Large intestine (tissue), 3 donors: ENCODE results near the gene ARL2BP. TPM values are rescaled to one million over a fixed set of nuclear protein-coding genes. Genes with fewer than 3 reads are reported as not detected.

Source experiments
- DNase-seq, 2 donors: peaks; one replicate each; pipeline versions ENCODE4 v3.0.0 to v3.0.0-alpha.2; 2013
- H3K27ac ChIP-seq: one replicate; pipeline ENCODE4 v1.5.1; 2013; ENCODE audit warnings: low read length
- H3K27me3 ChIP-seq: 2 replicates; pipeline ENCODE4 v1.6.1; 2013; ENCODE audit warnings: low read length; ENCODE audit not compliant: control insufficient read depth, insufficient read depth
- H3K36me3 ChIP-seq: 2 replicates; pipeline ENCODE4 v1.6.1; 2013; ENCODE audit warnings: low read length; ENCODE audit not compliant: control insufficient read depth, insufficient read depth
- H3K4me1 ChIP-seq: one replicate; pipeline ENCODE4 v1.6.1; 2013; ENCODE audit warnings: low read length; ENCODE audit not compliant: control insufficient read depth, insufficient read depth
- H3K4me3 ChIP-seq: one replicate; pipeline ENCODE4 v1.5.1; 2013; ENCODE audit warnings: low read length
- H3K9me3 ChIP-seq: one replicate; pipeline ENCODE4 v1.6.1; 2013; ENCODE audit warnings: mild to moderate bottlenecking, low read depth, low read length, moderate library complexity; ENCODE audit not compliant: control insufficient read depth
- WGBS: methylation state at CpG from one replicate; pipeline ENCODE4 v1.1.5; 2013; ENCODE audit warnings: low lambda C conversion rate; ENCODE audit not compliant: insufficient coverage; 5-methylcytosine and 5-hydroxymethylcytosine counted together
- polyA plus RNA-seq: library from polyadenylated mRNA; unstranded; fragments of 120-200 nt; gene quantifications from one replicate; pipeline ENCODE4 v1.2.1, GENCODE V29; 2013

ARL2BP gene
- polyA plus RNA-seq, 1 donor: 44.5 TPM

DNA sequence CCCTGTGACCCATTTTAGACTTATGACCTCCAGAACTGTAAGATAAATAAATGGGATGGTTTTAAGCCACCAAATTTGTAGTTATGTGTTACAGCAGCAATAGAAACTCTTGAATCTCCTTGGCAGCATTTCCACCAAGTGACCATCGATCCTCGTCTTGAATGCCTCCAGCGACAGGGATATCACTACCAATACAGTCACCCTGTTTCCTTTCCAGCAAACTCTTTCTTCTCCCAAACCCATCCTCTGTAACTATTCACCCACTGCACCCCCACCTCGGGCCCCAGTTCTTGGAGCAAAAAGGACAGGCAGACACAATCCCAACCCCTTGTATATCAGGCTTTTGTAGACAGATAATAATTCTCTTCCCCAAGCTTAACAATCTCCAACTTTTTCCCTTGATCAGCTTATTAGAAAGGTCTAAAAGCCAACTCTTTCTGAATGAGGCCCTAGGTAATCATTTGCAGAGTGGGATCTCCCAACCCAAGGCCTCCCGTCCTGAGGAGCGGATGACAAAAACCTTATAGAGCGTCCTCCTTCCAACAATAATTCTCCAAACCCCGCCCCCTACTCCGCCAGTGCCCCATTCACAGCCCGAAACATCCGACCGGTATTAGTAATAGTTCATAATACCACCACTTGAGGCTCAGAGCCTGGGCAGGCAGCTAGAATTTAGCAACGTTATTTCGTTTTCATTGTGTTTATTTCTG lies 54.1 kb downstream of the ARL2BP start:
- Histone ChIP-seq H3K4me1 (peaks cover 28% of the 10 kb centered on the region), H3K27me3 (no peaks in the 10 kb centered on the region), H3K27ac (peak overlapping the region; percentile 96), H3K4me3 (peak overlapping the region; percentile 42), H3K9me3 (no peaks in the 10 kb centered on the region), H3K36me3 (no peaks in the 10 kb centered on the region)
- 20% methylated on average over 1 of the region's 14 CpGs for WGBS
- peak; percentile 74 to 89 for DNase-seq

DNA sequence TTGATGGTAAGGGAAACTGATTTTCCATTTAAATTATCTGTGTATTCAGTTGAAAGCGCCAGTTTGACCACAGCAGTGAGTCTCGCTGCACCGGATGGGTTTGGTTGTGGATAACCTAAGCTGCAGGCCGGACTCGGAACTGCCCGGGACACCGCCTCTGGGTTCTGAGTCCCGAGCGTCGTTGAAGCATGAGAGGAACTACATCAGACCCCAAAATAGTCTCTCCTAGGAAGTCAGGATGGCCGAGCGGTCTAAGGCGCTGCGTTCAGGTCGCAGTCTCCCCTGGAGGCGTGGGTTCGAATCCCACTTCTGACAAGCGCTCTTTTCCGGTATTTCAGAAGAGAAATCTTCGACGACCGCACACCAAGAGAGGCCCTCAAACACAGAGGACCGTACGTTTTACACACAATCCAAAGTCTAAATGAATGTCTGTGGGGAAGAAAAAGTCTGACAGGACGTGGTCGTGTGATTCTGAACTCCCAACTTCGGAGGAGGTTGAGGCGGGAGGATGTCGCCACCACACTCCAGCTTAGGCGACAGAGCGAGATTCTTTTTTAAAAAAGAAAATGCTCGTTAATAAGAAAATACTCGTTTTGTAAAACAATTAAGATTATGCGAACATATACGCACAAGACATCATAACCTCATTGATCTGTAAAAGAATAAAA lies 54.8 kb downstream of the ARL2BP start:
- WGBS: 0% methylated on average over 8 of the region's 35 CpGs
- Histone ChIP-seq H3K4me3 (peak overlapping the region; percentile 42), H3K36me3 (no peaks in the 10 kb centered on the region), H3K4me1 (peaks cover 34% of the 10 kb centered on the region), H3K27ac (peak overlapping the region; percentile 96), H3K27me3 (no peaks in the 10 kb centered on the region), H3K9me3 (no peaks in the 10 kb centered on the region)
- peak; percentile 90 to 92 for DNase-seq

DNA sequence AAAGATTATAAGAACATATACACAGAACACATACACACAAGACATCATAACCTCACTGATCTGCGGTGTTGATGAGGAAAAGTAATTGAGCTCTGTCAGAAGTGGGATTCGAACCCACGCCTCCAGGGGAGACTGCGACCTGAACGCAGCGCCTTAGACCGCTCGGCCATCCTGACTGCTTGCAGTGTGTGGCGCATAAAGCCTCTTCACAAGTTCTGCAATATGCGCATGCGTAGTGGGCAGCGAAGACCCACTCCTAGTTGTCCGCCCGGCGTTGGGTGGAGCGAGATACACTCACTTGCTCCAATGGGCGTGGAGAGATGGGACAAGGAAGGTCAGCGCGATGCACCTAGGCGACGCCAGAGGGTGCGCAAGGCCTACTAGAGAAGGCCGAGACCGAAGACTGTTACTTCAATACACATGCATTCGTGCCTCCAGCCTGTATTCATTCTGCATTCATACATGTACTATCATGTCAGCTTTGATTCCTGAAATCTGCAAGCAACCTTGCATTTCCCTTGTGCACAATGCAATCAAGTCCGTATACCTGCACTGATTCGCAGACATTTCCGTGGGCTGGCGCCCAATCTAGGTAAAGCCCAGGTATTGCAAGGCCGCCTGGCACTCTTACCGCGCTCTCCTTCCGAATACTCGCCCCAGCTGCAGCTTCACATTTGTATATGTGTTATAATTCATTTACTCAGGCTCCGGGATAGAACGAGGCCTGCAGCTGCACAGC lies 55.5 kb downstream of the ARL2BP start:
- no peaks in the 10 kb centered on the region for H3K27me3 ChIP-seq
- H3K27ac ChIP-seq: peak overlapping the region; percentile 96
- no CpG with 5 or more reads among the region's 36 CpGs for WGBS
- H3K9me3 ChIP-seq: no peaks in the 10 kb centered on the region
- no peaks in the 10 kb centered on the region for H3K36me3 ChIP-seq
- peak overlapping the region; percentile 42 for H3K4me3 ChIP-seq
- H3K4me1 ChIP-seq: peaks cover 38% of the 10 kb centered on the region
- DNase-seq: peak; percentile 99 to 100

DNA sequence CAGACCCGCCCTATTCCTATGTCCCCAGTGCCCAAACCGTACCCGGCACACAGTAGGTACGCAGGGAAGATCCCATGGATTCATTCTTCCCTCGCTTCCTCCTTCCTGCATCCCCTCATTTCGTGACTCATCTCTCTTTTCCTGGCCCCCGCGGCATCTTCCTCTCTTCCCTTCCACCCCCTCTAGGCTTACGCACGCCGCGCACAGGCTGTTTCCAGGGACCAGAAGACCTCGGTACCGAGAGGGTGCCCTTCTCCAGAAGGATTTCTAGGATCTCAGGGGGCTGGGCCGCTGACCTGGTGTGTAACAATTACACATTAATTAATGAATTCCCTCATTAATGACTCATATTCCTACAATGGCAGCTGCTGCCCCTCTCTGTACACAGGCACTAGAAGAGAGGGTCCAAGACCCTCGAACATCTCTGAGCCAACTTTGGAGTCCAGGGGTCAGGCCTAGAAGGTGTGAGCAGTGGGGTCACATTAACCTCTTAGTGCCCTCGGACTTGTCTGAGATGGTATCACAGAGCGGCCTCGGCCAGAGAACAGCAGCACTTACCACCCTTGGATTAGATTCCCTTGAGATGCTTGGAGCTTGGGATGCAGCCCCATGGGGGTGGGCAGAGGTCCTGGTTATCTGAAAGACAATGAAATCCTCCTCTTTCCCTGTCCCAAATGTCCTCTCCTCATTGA lies 56.2 kb downstream of the ARL2BP start:
- DNase-seq: no peak
- 20% methylated on average over 1 of the region's 19 CpGs for WGBS
- Histone ChIP-seq H3K27ac (no peak overlapping the region), H3K4me3 (no peak overlapping the region), H3K36me3 (no peaks in the 10 kb centered on the region), H3K9me3 (no peaks in the 10 kb centered on the region), H3K4me1 (peaks cover 39% of the 10 kb centered on the region), H3K27me3 (no peaks in the 10 kb centered on the region)

Other genes with a start within 250 kb of the ARL2BP start
- 22.6 TPM for gene CPNE2, start 152.7 kb upstream of the ARL2BP start, polyA plus RNA-seq
- 99.4 TPM for gene PSME3IP1, start 59.2 kb upstream of the ARL2BP start, polyA plus RNA-seq
- gene RSPRY1, start 58.9 kb upstream of the ARL2BP start, polyA plus RNA-seq: 44.3 TPM
- 117 TPM for gene PLLP, start 39.4 kb downstream of the ARL2BP start, polyA plus RNA-seq
- 0.30 TPM for gene CCL22, start 113.5 kb downstream of the ARL2BP start, polyA plus RNA-seq
- gene CX3CL1, start 127.2 kb downstream of the ARL2BP start, polyA plus RNA-seq: 30.6 TPM
- gene CCL17, start 159.5 kb downstream of the ARL2BP start, polyA plus RNA-seq: 0.30 TPM
- 52.8 TPM for gene CIAPIN1, start 202.1 kb downstream of the ARL2BP start, polyA plus RNA-seq
- 73.0 TPM for gene COQ9, start 202.2 kb downstream of the ARL2BP start, polyA plus RNA-seq
- gene POLR2C, start 217.4 kb downstream of the ARL2BP start, polyA plus RNA-seq: 76.6 TPM
- gene DOK4, start 241.2 kb downstream of the ARL2BP start, polyA plus RNA-seq: 113 TPM